Mucosa of rectum (tissue), 2 donors: ENCODE results near the gene WRAP73.

Experiments used
- H3K27ac ChIP-seq, 2 donors: one replicate each; pipeline ENCODE4 v1.7.0; 2013; ENCODE audit warnings: inconsistent platforms in 2 of 2, low read depth in 2 of 2, low read length in 2 of 2
- H3K27me3 ChIP-seq, 2 donors: one replicate each; pipeline ENCODE4 v1.7.0; 2013; ENCODE audit warnings: low read length in 2 of 2; ENCODE audit not compliant: control insufficient read depth in 2 of 2, insufficient read depth in 2 of 2
- H3K36me3 ChIP-seq, 2 donors: one replicate each; pipeline ENCODE4 v1.7.0; 2013; ENCODE audit warnings: low read length in 2 of 2; ENCODE audit not compliant: control insufficient read depth in 2 of 2, insufficient read depth in 2 of 2
- H3K4me1 ChIP-seq, 2 donors: one replicate each; pipeline ENCODE4 v1.7.0; 2013; ENCODE audit warnings: low read length in 2 of 2, mild to moderate bottlenecking in 1 of 2; ENCODE audit not compliant: control insufficient read depth in 2 of 2, insufficient read depth in 2 of 2
- H3K4me3 ChIP-seq, 2 donors: one replicate each; pipeline ENCODE4 v1.7.0; 2013; ENCODE audit warnings: low read length in 2 of 2
- H3K9ac ChIP-seq, 2 donors: one replicate each; pipeline ENCODE4 v1.7.0; 2013; ENCODE audit warnings: low read length in 2 of 2, low read depth in 1 of 2, mild to moderate bottlenecking in 1 of 2
- H3K9me3 ChIP-seq, 2 donors: one replicate each; pipeline ENCODE4 v1.7.0; 2013; ENCODE audit warnings: low read length in 2 of 2; ENCODE audit not compliant: control insufficient read depth in 2 of 2
- donor health status: healthy.
- donor health status: Normal muscosa, but diverticular disease.

Gene WRAP73

DNA sequence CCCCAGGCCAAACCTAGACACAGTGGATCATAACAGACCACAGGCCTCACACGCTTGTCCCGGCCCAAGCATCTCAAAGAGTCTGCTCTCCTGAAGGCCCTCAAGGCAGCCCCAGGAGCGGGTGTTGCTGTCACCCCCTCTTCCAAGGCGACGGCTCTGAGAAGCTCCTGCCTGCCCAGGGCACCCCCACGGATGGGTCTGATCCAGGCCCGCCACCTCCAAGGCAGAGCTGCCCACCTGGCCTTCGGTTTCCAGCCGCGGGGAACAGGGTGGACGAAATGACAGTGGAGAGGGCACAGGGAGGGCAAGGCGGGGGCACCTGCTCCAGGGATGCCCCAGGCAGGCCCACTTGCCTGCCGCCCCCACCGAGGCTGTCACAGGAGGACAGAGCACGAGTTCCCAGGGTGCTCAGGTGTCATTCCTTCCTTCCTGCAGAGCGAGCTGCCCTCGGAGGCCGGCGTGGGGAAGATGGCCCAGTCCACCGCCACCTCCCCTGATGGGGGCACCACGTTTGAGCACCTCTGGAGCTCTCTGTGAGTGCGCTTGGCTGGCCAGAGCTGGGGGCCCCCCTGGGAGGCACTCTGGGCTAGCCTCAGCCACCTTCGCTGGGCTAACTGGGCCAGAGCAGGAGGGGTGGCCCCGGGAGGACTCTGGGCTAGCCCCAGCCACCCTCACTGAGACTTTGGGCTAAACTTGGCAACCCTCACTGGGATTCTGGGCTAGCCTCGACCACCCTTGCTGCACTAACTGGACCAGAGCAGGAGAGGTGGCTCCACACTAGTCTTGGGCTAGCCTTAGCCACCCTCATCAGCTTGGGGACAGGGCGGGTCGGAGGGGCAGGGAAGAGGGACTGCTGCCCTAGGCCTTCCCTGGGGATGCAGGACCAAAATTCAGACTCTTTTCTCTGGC is 32.2 kb upstream of the WRAP73 start:
- H3K36me3 ChIP-seq = no peaks in the 10 kb centered on the region
- H3K9me3 ChIP-seq = no peaks in the 10 kb centered on the region
- H3K9ac ChIP-seq = no peak overlapping the region
- no peak overlapping the region for H3K4me3 ChIP-seq
- peaks cover 0 to 8% of the 10 kb centered on the region in 2 donors for H3K27me3 ChIP-seq
- H3K27ac ChIP-seq = no peak overlapping the region
- no peaks in the 10 kb centered on the region for H3K4me1 ChIP-seq

DNA sequence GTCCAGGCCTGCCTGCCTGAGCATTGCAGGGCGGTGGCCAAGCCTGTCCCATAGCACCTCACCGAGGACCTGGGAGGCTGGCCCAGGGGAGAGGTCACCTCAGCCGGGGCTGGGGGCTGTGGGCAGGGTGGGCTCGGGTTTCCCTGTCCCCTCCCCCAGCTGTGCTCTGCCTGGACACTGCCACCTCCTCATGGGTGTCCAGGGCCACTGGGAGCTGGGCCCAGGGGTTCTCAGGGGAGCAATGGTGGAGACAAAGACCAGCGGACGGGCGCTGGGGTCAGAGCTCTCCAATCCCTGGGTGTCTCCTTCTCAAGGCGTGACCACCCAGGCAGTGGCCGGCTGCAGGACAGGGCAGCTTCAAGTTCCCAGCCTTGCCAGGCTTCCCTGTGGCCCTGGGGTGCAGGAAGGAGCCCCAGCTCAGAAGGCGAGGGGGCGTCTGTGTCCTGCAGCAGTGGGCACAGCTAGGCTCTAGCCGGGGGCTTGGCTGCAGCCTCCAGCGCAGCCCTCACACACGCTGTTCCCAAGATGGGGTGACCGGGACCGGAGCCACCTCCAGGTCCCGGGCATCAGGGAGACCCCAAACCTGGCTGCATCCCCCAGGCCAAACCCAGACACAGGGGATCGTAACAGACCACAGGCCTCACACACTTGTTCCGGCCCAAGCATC is 31.5 kb upstream of the WRAP73 start:
- Histone ChIP-seq H3K36me3 (no peaks in the 10 kb centered on the region), H3K27me3 (peaks cover 0 to 8% of the 10 kb centered on the region in 2 donors), H3K4me1 (no peaks in the 10 kb centered on the region), H3K4me3 (no peak overlapping the region), H3K27ac (no peak overlapping the region), H3K9me3 (no peaks in the 10 kb centered on the region), H3K9ac (no peak overlapping the region)

DNA sequence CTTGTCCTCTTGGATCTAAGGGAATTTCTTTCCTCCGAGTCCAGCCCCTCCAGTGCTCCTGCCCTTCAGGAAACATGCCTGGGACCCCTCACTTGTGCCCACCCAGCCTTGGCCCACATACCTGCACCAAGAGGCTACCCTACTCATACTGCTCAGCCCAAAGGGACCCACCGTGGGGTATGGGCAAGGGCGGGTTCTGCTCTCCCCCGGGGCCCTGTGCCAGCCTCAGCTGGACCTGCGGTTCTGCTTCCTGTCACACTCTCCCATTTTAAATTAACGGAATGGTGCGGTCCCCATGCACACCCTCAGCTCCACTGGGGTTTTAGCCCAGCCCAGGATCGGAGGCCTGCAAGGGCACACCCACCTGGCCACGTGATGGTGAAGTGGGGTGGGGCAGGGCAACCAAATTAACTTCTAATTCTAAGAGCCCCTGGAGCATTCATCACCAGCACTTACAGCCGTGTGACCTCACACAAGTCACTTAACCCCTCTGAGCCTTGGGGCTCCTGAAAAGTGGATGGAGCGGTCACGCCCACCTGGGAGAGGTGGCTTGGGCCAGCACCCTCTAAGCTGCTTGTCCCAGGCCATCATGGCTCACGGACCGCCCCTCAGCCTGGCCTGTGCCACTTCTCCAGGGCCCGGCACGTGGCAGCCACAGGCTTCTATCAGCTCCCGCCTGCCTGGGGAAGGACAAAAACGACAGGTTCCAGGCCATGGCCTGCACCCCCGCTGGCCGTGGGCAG is 30.8 kb upstream of the WRAP73 start:
- no peak overlapping the region for H3K9ac ChIP-seq
- no peaks in the 10 kb centered on the region for H3K4me1 ChIP-seq
- no peaks in the 10 kb centered on the region for H3K9me3 ChIP-seq
- peaks cover 0 to 8% of the 10 kb centered on the region in 2 donors for H3K27me3 ChIP-seq
- H3K36me3 ChIP-seq = no peaks in the 10 kb centered on the region
- H3K27ac ChIP-seq = no peak overlapping the region
- no peak overlapping the region for H3K4me3 ChIP-seq

DNA sequence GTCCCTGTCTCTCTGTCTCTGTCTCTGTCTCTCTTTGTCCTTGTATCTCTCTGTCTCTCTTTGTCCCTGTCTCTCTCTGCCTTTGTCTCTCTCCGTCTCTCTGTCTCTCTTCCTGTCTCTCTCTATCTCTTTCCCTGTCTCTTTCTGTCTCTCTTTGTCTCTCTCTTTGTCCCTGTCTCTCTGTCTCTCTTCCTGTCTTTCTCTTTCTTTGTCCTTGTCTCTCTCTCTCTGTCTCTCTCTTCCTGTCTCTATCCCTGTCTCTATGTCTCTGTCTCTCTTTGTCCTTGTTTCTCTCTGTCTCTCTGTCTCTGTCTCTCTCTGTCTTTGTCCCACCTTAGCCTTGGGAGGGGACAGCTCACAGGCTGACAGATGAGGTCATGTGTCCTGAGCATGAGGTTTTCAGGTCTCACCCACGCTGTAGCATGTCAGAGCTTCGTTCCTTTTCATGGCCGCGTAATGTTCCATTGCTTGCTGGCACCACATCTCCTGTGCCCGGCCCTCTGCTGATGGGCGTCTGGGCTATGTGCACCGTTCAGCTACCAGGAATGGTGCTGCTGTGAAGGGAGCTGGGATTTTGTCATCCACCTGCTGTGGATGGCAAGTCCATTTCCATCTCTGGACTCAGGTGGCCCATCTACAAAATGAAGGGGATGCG is 30.0 kb upstream of the WRAP73 start:
- Histone ChIP-seq H3K4me3 (no peak overlapping the region), H3K36me3 (no peaks in the 10 kb centered on the region), H3K9ac (no peak overlapping the region), H3K4me1 (no peaks in the 10 kb centered on the region), H3K27ac (no peak overlapping the region), H3K27me3 (peaks cover 0 to 8% of the 10 kb centered on the region in 2 donors), H3K9me3 (no peaks in the 10 kb centered on the region)

DNA sequence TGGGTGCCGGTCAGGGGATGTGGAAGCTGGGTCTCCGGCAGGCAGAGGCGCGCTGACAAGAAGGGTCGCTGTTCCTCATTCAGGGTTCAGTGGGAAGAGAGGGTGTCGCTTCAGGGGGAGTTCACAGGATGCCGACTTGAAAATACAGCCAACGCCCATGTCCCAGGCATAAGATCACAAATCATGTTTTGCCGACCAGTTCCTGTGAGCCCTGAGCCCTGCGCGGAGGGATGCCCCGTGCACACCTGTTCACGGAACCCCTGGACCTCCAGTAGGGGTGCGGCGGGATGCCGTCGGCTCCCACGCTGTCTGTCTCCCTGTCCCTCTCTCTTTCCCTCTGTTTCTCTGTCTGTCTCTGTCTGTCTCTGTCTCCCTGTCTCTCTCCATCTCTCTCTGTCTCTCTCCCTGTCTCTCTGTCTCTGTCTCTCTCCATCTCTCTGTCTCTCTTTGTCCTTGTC is 29.2 kb upstream of the WRAP73 start:
- Histone ChIP-seq H3K4me3 (no peak overlapping the region), H3K9me3 (no peaks in the 10 kb centered on the region), H3K36me3 (no peaks in the 10 kb centered on the region), H3K4me1 (no peaks in the 10 kb centered on the region), H3K27ac (no peak overlapping the region), H3K9ac (no peak overlapping the region), H3K27me3 (peaks cover 0 to 8% of the 10 kb centered on the region in 2 donors)

DNA sequence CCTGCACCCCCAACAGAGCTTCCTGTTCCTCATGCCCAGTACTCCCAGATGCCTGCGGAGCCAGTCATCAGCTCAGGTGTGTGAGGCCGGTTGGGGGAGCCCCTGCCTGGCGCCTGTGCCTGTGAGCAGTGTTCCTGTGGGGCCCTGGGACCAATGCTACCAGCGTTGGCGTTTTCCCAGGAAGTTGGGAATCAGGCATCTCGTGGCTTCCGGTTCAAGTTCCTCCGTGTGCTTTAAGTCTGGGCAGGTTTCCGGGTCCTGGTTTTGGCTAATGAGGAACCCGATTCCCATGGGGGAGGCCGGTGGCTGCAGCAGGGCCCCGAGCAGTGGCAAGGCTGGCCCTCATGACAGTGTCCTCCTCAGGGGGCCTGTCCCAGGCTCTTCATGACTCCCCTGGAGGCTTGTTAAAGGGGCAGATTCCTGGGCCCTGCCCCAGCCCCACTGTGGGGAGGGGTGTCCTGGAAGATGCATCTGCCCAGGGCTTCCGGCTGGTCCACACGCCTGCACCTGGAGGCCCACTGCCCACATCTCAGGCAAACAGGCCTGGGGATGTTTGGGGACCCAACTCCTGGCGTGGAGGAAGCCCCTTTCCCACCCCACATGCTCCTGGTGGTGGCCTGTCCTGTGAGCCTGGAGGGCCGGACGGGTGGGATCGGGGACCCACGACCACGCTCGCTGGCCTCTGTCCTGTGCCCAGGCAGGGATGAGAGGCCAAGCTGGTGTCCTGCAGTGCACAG is 28.6 kb upstream of the WRAP73 start:
- H3K4me3 ChIP-seq = no peak overlapping the region
- no peaks in the 10 kb centered on the region for H3K4me1 ChIP-seq
- peaks cover 0 to 8% of the 10 kb centered on the region in 2 donors for H3K27me3 ChIP-seq
- H3K27ac ChIP-seq = no peak overlapping the region
- no peak overlapping the region for H3K9ac ChIP-seq
- H3K9me3 ChIP-seq = no peaks in the 10 kb centered on the region
- H3K36me3 ChIP-seq = no peaks in the 10 kb centered on the region

DNA sequence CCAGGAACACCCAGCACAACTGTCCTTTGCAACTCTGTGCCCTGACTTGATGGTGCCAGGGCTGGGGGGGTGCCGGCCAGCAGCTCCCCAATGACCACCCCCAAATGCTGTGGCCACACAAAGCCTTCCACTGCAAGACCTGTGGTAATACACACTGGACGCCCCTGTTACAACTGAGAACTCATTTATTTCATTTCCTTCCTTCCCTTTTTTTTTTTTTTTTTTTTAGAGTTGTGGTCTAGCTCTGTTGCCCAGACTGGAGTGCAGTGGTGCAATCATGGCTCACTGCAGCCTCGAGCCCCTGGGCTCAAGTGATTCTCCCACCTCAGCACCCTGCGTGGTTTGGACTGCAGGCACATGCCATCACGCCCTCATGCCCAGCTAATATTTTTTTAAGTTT is 27.6 kb upstream of the WRAP73 start:
- H3K9me3 ChIP-seq = no peaks in the 10 kb centered on the region
- H3K4me3 ChIP-seq = no peak overlapping the region
- no peaks in the 10 kb centered on the region for H3K36me3 ChIP-seq
- peak overlapping the region in 1 of 2 donors; percentile 23 for H3K27ac ChIP-seq
- H3K9ac ChIP-seq = no peak overlapping the region
- H3K27me3 ChIP-seq = peaks cover 0 to 8% of the 10 kb centered on the region in 2 donors
- no peaks in the 10 kb centered on the region for H3K4me1 ChIP-seq

DNA sequence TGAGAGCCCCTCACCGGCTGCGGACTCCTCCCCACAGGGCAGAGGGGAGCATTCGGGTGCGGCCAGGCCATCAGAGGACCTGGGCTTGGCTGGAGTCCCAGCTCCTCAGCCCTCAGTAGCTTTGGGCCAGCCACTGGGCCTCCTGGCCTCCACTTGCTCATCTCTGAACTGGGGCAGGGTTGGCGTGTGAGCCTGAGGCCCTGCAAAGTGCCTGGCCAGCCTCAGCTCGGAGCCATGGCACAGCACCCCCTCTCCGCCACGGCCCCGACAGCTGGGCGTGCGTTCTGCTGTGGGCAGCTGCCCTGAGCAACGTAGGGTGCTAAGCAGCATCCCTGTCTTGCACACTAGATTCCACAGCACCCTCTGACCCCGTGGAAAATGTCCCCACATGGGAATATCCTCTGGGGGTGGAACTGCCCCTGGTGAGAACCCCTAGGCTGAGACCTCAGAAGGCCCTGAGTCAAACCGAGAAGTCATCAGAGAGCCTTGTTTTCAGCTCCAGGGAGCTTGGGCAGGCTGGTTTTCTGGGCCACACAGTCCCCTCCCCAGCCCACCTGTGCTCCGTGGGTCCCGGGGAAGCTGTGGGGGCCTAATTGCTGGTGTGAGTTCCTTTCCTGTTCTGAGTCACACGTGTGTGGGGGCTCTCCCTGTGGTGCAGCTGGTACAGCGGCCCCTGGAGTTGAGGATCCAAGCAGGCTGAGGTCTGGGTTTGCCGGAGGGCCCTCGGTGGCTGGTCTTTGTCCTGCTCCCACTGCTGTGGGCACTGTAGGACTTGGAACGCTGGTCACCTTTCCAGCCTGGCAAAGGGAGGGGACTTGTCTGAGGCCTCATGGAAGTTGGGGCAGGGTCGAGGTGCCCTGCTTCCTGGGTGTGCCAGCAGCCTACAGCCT is 26.9 kb upstream of the WRAP73 start:
- peaks cover 4 to 8% of the 10 kb centered on the region in 2 donors for H3K27me3 ChIP-seq

More for the DNA sequence above, 26.9 kb upstream of the WRAP73 start:
- H3K9ac ChIP-seq = no peak overlapping the region
- H3K4me3 ChIP-seq = no peak overlapping the region
- peak overlapping the region in 1 of 2 donors; percentile 23 for H3K27ac ChIP-seq
- no peaks in the 10 kb centered on the region for H3K4me1 ChIP-seq
- no peaks in the 10 kb centered on the region for H3K9me3 ChIP-seq
- no peaks in the 10 kb centered on the region for H3K36me3 ChIP-seq
